Vagina (tissue), 2 donors: ENCODE measurements around the gene SYNM. TPM values are rescaled to one million over a fixed set of nuclear protein-coding genes. Genes with fewer than 3 reads are reported as not detected.
A peak's percentile ranks its signal among the peaks of the same experiment; 100 is the strongest.

Source experiments
- DNase-seq, 2 donors: peaks; one replicate each; pipeline ENCODE4 v3.0.0-alpha.2; 2017; ENCODE audit errors: extremely low spot score in 2 of 2
- H3K27ac ChIP-seq: fragments of 200-600 bp; sonication (generic); one replicate; pipeline ENCODE4 v1.5.1; 2019
- H3K27me3 ChIP-seq: fragments of 200-600 bp; sonication (generic); one replicate; pipeline ENCODE4 v1.5.1; 2019
- H3K36me3 ChIP-seq, 2 donors: fragments of 200-600 bp; sonication (generic); one replicate each; pipeline ENCODE4 v1.5.1; 2017 to 2019
- H3K4me1 ChIP-seq: fragments of 200-600 bp; sonication (generic); one replicate; pipeline ENCODE4 v1.5.1; 2019
- H3K4me3 ChIP-seq, 2 donors: fragments of 200-600 bp; sonication (generic); 1 replicate in 1 of 2; 2 replicates in 1 of 2; pipeline ENCODE4 v1.5.1; 2016 to 2019
- H3K9me3 ChIP-seq: fragments of 200-600 bp; sonication (generic); one replicate; pipeline ENCODE4 v1.5.1; 2019
- CTCF ChIP-seq, 3 experiments: fragments of 450-650 bp in 2 of 3; fragments of 200-600 bp in 1 of 3; sonication (generic) in 1 of 3; IDR thresholded peaks; one replicate each; pipeline ENCODE4 v1.5.1; 2017 to 2019; ENCODE audit warnings: antibody characterized with exemption in 3 of 3, mild to moderate bottlenecking in 2 of 3, moderate library complexity in 2 of 3
- POLR2A ChIP-seq, 2 donors: fragments of 450-650 bp; IDR thresholded peaks; one replicate each; pipeline ENCODE4 v1.6.1; 2017; ENCODE audit warnings: antibody characterized with exemption in 2 of 2, mild to moderate bottlenecking in 2 of 2, moderate library complexity in 2 of 2
- POLR2AphosphoS5 ChIP-seq, 2 donors: sonication (generic); formaldehyde crosslinking; IDR thresholded peaks; one replicate each; pipeline ENCODE4 v1.9.0; 2017; ENCODE audit warnings: antibody characterized with exemption in 2 of 2, mild to moderate bottlenecking in 2 of 2, low read depth in 1 of 2; ENCODE audit not compliant: insufficient read depth in 1 of 2
- intact Hi-C: fragments of 100-400 bp; cut with DNase I; formaldehyde crosslinking; loops from one replicate; pipeline ENCODE4 v1.15.1; 2023
- total RNA-seq: library from RNA; depleted of rRNA; stranded (reverse); fragments of >200 nt; gene quantifications from one replicate; pipeline ENCODE4 v1.2.3, GENCODE V29; 2016

SYNM gene
- total RNA-seq, 1 donor from 2014 or later = 62.6 TPM

DNA sequence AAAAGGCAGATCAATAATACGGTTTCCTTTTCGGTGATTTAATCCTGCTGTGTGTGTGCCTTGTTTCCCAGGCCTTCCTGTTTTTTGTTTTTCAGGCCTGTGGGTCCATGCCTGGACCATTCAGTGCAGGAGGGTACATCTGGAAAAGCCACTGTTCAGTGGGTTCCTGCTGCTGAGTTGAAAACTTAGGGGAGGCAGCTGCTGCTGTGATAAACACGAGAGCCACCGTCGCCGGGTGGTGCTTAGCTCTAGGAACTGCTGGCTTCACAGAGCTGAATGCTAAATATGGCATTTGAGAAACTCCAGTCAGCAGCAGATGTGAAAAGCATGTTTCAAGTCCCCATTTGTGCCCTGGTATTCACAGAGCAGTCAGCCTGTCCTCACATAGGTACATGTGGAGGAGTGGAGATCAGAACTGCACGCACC, 44.0 kb downstream of the SYNM start:
- Histone ChIP-seq H3K4me3 (no peak overlapping the region), H3K27ac (no peak overlapping the region)

DNA sequence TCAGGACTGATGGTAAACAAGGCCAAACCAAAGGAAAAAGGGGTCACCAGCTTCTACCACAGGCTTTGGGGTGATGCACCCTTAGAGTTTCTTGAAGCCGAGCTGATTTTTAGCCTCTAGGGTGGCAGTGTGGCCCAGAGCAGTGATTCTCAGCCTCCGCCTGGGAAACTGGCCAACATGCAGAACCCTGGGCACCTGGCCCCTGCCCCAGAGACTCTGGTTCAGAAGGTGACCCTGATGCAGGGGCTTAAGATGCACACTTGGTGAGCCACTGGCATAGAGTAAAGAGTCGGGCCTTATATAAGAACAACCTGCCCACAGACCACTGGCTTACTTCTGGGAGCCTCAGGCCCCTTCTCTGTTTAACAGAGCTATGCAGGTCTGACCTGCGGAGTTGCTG, 44.5 kb downstream of the SYNM start:
- intact Hi-C loops = no loop called here
- Histone ChIP-seq H3K27ac (no peak overlapping the region), H3K9me3 (no peaks in the 10 kb centered on the region), H3K4me3 (no peak overlapping the region), H3K4me1 (no peaks in the 10 kb centered on the region), H3K27me3 (no peaks in the 10 kb centered on the region), H3K36me3 (peaks cover 0 to 6% of the 10 kb centered on the region in 2 donors)
- peak in 1 of 2 donors; percentile 74 for DNase-seq
- TF ChIP-seq POLR2AphosphoS5 (IDR thresholded peaks at IDR 0.05; ENCODE audit: insufficient read depth in 1 of 2, low read depth in 1 of 2) (no peak), CTCF (IDR thresholded peaks at IDR 0.05) (no peak), POLR2A (IDR thresholded peaks at IDR 0.05) (no peak)

More for the DNA sequence above, 44.0 kb downstream of the SYNM start:
- intact Hi-C loops = no loop called here
- Histone ChIP-seq H3K9me3 (no peaks in the 10 kb centered on the region), H3K36me3 (peaks cover 0 to 6% of the 10 kb centered on the region in 2 donors), H3K4me1 (peaks cover 2% of the 10 kb centered on the region), H3K27me3 (no peaks in the 10 kb centered on the region)
- peak in 1 of 2 donors; percentile 28 for DNase-seq
- TF ChIP-seq CTCF (IDR thresholded peaks at IDR 0.05) (no peak), POLR2AphosphoS5 (IDR thresholded peaks at IDR 0.05; ENCODE audit: insufficient read depth in 1 of 2, low read depth in 1 of 2) (no peak), POLR2A (IDR thresholded peaks at IDR 0.05) (no peak)

GRCh38 chr15:99151156-99151555, 46.3 kb downstream of the SYNM start:
- no peaks in the 10 kb centered on the region for H3K27me3 ChIP-seq
- no peak overlapping the region for H3K4me3 ChIP-seq
- H3K27ac ChIP-seq = no peak overlapping the region
- no peak for TF ChIP-seq POLR2AphosphoS5 (IDR thresholded peaks at IDR 0.05; ENCODE audit: insufficient read depth in 1 of 2, low read depth in 1 of 2)
- TF ChIP-seq CTCF (IDR thresholded peaks at IDR 0.05) = no peak
- TF ChIP-seq POLR2A (IDR thresholded peaks at IDR 0.05) = no peak
- intact Hi-C loops = no loop called here
- peak in 1 of 2 donors; percentile 52 for DNase-seq
- H3K4me1 ChIP-seq = no peaks in the 10 kb centered on the region
- H3K36me3 ChIP-seq = peaks cover 0 to 6% of the 10 kb centered on the region in 2 donors
- H3K9me3 ChIP-seq = no peaks in the 10 kb centered on the region

DNA sequence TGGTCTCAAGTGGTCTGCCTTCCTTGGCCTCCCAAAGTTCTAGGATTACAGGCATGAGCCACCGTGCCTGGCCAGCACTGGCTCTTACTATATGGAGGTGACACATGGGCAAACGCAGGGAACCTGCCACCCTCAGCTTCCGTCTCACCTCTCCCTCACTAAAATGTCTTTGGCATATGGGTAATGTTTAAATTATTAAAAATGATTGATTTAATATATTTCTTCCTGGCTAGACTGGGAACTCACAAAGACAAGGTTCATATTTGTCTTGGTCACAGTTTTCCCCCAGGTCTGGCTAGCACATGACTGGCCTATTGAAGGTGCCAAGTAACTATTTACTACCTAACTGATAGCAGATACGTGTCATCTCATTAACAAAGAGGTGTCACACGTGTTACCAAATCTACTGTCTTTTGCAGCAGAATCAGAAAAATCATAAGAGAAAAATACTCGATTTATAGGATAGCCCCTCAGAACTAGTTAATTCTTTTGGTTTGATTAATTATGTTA, 48.2 kb downstream of the SYNM start:
- no peak overlapping the region for H3K4me3 ChIP-seq
- no peaks in the 10 kb centered on the region for H3K9me3 ChIP-seq
- peaks cover 0 to 6% of the 10 kb centered on the region in 2 donors for H3K36me3 ChIP-seq
- H3K27ac ChIP-seq = no peak overlapping the region
- H3K4me1 ChIP-seq = no peaks in the 10 kb centered on the region
- DNase-seq = peak; percentile 22 to 62
- TF ChIP-seq POLR2A (IDR thresholded peaks at IDR 0.05) (no peak), POLR2AphosphoS5 (IDR thresholded peaks at IDR 0.05; ENCODE audit: insufficient read depth in 1 of 2, low read depth in 1 of 2) (no peak), CTCF (IDR thresholded peaks at IDR 0.05) (no peak)
- no peaks in the 10 kb centered on the region for H3K27me3 ChIP-seq
- intact Hi-C loops = no loop called here

- TF ChIP-seq CTCF (IDR thresholded peaks at IDR 0.05) = no peak
- TF ChIP-seq POLR2A (IDR thresholded peaks at IDR 0.05) = no peak
- no peak for TF ChIP-seq POLR2AphosphoS5 (IDR thresholded peaks at IDR 0.05; ENCODE audit: insufficient read depth in 1 of 2, low read depth in 1 of 2)
- no peak overlapping the region for H3K4me3 ChIP-seq
- intact Hi-C loops = no loop called here
- no peak overlapping the region for H3K27ac ChIP-seq
- DNase-seq = no peak
- no peaks in the 10 kb centered on the region for H3K4me1 ChIP-seq
- H3K36me3 ChIP-seq = no peaks in the 10 kb centered on the region
- no peaks in the 10 kb centered on the region for H3K27me3 ChIP-seq
- no peaks in the 10 kb centered on the region for H3K9me3 ChIP-seq
Measured at GRCh38 chr15:99154271-99154670, 49.4 kb downstream of the SYNM start.
